HG03060 (cell line): ENCODE measurements around the gene UTP25.

ENCODE experiments used
- ATAC-seq: cut with Tn5 transposase; IDR thresholded peaks from one replicate; pipeline ENCODE4 v1.9.1; 2021; ENCODE audit warnings: low read depth, moderate number of reproducible peaks; ENCODE audit not compliant: unreplicated experiment

Gene UTP25

DNA sequence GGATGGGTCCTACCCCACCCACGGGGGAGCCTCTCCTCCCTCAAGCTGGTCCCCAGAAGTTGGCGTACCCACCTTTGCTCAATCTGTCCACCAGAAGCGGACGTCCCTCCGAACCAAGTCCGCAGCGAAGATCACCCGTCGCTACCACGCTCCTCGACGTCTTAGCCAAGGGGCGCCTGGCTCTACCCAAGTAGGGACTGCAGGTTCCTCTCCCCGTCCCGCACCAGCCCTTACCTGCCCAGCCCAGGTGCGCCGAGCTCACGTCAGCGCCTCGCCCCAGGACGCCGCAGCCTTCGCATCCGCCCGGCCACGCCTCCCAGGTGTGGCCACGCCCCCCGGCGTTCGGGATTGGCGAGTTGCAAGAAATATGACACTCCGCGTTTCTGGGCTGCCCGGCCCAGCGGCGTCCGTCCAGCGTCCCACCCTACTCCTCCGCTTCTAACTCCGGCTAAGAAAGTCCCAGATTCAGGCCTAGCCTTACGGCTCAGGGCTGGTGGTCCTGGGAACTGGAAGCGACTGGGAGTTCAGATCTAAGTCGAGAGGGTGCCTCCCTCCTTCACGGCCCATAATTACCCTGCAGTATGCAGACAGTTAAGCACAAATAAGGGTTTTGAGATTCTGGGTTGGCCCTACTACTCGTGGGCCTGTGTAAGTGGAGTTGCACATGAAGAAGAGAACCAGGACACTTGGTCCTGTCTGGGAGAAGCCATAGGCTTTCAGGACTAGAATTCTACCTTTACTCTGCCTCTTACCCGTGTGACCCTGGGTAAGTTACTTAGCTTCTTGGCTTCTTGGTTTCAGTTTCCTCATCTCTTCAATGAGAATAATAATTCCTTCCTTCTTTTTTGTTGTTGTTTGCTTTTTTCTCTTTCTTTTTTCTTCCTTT is 21.7 kb upstream of the UTP25 start, which contains the start of gene IRF6:
TSS of gene IRF6 (minus strand) at position 268 of the 886 bp plus-strand sequence. CDS start 4,729 bp downstream, outside the sequence.
- ATAC-seq, result no peak

DNA sequence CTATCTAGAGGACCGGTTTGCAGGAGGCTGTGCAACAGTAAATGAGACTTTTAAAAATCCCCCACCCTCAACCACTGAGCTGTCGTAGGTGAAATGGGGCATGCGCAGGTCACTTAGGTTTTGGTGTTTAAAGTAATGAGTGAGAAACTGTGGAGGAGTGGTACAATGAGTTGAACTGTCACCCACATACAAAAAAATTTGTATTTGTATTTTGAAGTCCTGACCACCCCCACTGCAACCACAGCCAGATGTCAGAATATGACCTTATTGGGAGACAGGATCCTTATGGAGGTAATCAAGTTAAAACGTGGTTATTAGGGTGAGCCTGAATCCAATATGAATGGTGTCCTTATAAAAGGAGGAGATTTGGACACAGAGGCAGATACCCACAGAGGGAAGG is 20.3 kb upstream of the UTP25 start:
- ATAC-seq, result no peak

DNA sequence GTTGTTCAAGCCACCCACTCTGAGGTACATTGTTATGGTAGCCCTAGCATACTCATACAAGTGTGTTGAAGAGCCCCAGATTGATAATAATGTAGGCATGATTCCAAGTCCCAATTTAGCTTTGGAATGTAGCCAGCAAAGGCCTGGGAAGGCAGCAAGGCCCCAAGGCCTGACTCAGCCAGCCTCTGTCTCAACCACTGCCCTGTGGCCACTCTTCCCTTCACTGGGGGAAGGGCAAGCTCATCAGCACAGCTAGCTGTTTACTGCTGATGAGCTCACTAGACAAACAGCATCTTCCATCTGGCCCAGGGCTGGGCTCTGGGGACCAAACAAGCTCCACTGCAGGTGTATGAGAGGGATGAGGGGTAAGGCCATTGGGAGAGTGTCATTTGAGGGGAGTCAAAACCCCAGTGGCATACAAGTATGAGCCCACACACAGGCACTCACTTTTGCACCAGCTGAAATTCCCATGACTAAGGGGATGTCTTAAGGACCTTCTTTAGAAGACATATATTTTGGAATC is 19.7 kb upstream of the UTP25 start:
- ATAC-seq, result no peak

DNA sequence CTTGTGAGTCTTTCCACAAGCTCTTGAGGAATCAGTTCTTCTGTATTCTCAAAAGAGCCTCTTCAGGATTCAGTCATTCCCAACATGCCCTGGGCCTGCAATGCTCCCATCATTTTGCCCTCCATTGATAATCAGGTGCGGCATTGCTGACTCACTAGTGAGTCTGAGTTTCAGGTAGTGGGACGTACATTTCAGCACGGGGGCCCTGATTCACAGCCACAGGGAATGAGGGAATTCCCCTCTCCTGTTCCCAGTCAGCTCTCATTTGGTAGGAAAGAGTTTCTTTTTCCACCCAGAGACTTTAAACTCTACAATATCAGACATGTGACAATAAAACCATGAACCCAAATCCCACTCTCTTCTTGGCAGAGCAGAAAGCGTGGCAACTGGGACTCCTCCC is 18.2 kb upstream of the UTP25 start:
- no peak for ATAC-seq

DNA sequence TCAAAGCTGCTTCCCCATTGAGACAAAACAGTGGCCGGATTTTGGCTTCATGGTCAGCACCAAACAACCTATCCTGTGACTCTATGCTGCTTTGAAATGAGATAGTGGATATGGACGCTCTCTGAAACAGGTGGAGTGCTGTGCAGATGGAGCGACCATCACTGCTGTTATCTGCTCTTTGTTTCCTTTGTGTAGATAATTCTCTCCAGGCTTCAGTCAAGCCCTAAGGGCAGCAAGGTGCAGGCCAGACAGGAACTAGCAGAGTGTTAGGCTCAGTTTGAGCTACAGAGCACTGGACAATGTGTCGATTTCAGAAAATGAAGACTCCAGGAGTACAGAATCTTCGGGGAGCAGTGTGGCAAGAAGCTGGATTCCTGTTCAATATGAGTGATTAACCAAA is 17.0 kb upstream of the UTP25 start:
- no peak for ATAC-seq

DNA sequence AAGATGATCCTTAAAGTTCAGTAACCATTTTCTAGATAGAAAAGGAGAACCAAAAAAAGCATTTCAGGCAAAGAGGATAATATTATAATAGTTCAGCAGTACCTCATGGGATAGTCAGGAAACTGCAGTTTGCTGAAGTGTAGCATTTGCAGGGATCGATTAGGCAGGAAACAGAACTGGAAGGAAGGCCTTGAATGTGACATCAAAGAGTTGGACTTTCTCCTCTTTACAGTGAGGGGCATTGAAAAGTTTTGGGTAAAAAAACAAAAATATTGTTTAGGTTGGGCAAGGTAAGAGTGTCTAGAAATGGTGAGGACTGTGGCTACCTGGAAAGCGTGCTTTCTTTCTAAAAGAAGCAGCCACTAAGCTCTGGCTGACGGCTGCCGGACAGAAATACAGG is 13.9 kb upstream of the UTP25 start:
- no peak for ATAC-seq

DNA sequence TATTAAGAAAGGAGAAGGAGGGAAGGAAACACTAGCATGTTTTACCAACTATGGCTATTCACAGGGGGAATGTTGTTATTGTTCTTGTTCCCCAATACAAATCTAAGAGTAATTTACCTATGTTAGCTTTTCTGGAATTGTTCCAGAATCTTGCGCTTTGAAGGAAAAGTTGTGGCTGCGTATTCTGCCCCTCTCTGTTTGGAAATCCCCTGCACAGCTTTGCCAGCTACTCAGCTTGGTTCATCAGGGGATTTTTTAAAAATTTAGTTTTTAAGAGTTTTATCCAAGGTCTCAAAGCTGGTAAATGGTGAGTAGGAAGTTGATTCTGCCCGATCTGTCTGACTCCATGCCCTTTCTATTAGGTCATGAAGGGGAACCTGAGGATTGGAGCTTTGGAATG is 12.3 kb upstream of the UTP25 start:
- no peak for ATAC-seq

DNA sequence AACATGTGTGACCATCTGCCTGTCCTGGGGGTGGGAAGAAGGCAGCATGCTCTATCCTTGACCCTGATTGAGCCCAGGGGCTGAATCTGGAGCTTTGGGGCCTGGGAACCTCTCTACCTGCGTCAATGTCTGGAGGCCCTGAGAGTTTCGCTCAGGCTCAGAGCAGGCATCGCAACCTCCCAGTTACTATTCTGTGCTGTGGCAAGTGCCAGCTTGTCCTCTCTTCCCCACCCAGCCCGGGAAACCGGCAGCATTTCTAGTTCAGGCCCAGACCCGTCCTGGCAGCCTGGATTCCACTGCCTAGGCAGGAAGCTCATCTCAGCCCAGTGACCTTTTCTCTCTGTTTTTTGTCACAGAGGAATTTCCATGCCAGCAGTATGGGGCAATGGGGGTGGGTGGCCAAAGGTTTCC is 11.8 kb upstream of the UTP25 start:
- ATAC-seq, result no peak

DNA sequence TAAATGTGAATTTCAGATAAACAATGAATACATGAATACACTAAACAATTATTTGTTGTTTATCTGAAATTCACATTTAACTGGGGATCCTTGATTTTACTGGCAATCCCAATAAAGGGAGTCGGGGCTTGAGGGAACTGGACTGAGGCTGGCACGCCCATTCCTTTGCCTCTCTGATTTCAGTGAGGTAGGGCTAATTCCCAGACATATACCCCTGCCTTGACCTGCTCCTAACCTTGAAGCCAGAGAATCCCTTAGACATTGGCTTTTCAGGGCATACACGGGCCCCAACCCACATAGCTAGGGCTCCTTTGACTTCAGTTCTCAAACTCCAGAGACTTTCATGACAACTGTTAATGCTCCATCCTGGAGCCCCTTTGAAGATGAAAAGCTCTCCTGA is 10.8 kb upstream of the UTP25 start:
- no peak for ATAC-seq

DNA sequence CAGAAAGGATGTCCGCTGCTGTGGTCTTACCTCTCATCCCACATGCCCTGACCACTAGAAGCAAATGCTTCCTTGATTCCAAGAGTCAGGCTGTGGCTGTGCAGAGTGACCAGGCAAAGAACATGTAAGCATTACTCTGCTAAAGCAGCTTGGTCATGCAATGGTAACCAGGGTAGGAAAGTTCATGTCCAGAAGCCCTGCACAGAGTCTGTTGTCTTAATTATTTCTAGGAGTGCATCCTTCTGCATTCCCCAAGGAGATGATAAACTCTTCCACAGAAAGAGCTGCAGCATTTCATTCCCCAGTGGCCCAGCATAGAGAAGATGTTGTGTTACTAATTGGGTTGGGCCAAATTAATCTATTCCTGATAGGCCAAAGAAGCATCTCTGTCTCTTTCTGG is 10.1 kb upstream of the UTP25 start:
- ATAC-seq, result no peak

DNA sequence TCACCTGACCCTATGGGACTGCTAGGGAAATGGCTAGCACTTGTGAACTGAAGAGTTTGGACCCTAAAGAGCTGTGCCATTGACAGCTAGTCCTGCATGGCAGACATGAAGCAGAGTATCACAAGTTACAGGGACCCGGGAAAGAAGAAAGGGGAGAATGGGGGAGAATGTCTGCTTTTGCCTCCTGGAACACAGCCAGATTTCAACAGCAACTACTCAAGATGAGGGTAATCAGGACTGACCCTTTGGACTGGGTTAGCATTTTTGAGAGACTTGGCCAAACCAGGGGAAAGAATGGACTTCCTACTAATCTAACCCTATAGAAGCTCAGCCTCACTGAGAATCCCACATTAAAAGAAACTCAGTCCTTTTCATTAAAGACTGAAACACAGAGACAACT is 8.7 kb upstream of the UTP25 start:
- no peak for ATAC-seq

DNA sequence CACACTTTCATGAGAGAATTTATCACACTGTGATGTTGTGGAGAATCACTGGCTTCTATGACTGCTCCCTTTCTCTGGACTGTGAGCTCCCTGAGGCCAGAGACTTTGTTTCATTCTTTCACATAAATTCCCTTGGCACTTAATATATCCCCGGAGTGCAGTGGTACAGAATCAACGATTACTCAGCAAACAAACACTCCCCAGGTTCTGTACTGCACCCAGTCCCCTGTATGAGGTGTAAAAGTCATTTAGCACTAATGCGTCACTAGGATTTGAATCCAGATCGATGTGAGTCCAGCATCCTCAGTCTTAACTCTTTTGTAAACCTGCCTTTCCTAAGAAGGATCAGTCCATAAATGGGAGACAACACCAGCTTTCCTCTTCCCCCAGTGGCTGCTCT is 6.8 kb upstream of the UTP25 start:
- ATAC-seq, result no peak

DNA sequence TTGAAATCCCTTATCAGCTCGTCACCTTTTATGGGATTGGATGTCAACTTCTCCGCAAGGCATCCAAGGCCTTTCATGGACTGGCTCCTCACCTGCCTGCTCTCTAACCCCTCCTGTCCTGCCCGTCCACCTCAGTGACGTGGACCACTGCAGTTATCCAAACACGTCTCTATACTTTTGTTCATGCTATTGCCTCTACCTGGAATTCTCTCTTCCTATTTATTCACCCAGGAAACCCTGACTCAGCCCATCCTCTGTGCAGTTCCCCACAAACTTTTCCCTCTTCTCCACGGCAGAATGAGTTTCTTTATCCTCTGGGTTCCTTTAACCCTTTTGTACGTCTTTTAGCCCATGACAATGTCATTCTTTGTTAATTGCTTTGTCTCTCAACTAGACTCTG is 5.1 kb upstream of the UTP25 start:
- no peak for ATAC-seq

DNA sequence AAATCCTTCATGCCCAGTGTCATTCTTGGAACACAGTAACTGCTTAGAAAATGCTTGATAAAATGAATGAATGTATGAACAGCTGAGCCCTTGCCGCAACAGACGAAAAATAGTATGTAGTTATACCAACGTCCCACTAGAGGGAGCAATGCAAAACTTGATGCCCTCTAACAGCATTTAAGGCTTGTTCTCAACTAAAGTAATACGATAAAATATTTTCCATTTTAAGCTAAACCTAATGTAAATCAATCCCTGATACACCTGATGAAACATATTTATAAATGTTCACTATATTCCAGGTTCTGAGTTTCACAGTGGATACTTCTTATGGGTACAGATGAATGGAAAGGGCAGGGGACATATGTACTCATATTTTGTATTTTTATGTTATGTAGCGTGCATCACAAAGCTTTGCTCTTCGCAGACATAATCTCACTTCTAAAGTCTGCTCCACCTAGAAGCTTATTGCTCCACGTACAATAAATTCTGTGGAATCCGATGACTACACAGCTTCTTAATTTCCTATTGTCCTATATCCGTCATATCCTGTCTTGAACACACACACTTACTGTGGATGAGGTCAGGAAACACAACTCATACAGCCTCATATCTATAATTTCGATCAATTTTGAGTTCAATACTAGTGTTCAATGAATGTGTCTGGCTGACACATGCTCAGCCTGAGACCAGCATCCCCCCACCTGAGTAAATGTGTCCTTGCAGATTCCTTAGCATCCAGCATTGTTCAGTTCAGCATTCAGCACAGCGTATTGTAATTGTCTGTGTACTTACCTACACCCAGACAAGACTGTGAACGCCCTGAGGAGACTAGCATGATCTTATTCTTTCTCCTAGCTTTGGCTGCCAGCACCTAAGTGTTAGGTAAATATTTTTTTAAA is 4.4 kb upstream of the UTP25 start:
- no peak for ATAC-seq

DNA sequence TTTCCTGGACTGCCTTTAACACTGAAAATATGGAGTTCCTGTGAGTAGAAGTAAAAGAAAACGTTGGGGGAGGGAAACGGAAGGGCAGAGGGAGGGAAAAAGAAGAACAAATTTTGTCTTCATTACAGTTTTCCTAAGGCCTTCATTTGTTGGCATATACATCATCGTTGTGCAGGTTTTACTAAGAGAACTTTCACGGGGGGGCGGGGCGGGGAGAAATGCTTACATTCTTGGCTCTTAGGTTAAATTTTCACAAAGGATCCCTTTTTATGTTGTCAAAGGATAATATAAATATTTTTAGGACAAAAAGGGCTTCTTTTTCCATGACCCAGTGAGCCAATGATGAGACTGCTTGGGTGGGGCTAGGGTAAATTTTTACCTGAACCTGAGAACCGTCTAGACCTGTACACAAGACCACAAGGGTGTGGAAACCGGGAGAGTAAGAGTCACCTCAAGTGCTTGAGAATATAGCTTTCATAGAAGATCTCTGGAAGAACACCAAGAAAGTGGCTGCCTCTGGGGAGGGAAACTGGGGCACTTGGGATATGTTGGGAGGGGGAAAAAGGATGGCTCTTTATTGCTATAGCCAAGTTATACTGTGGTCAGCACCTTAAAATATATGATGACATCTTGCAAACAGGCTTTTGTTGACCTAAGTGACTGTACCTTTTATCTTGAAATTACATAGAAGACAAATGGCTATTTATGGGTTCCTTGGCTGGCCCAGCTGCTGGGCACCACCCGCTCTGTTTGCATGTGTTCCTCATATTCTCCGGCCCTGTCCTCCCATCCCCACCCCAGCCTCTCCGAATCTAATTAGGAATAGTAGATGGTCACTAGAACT is 2.0 kb upstream of the UTP25 start:
- no peak for ATAC-seq

DNA sequence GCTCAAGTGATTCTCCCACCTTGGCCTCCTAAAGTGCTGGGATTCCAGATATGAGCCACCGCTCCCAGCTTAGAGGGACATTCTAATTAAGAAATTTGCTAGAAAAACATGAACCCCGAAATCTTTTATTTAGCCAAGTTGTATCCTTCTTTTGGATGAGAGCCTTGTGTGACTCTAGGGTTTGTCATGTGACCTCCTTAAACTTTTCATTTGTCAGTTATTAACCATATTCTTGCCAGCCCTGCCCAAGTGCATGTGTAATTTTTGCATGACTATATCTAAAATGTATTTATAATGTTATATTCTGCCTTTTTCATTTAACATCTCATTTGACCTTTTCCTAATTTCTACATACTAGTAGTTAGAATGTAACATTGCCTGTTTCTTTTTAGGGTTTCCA is 1.9 kb downstream of the UTP25 start:
- ATAC-seq, result no peak

DNA sequence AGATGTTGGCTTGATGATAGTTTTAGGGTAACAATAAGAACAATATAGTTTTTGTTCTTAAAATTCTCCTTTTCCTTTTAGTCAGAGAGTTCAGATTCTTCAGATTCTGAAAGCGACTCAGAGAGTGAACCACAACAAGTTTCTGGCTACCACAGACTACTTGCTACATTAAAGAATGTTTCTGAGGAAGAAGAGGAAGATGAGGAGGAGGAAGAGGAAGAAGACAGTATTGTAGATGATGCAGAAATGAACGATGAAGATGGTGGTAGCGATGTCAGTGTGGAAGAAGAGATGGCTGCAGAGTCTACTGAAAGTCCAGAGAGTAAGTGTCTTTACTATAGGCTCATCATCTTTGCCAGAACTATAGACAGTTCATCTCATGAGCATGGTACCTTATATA is 3.0 kb downstream of the UTP25 start:
- no peak for ATAC-seq

DNA sequence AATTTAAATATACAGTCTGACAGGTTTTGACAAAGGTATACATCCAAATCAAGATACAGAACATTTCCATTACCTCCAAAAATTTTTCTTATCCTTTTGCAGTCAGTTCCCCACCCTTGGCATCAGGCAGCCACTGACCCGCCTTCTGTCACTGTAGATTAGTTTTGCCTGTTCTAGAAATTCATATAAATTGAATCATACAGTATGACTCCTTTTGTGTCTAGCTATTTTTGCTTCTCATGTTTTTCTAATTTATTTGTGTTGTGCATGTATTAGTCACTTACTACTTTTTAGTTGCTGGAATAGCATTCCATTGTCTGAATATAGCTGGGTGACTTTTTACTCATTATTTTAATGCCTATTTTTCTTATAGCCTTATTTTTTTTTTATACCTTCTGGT is 3.8 kb downstream of the UTP25 start:
- no peak for ATAC-seq

DNA sequence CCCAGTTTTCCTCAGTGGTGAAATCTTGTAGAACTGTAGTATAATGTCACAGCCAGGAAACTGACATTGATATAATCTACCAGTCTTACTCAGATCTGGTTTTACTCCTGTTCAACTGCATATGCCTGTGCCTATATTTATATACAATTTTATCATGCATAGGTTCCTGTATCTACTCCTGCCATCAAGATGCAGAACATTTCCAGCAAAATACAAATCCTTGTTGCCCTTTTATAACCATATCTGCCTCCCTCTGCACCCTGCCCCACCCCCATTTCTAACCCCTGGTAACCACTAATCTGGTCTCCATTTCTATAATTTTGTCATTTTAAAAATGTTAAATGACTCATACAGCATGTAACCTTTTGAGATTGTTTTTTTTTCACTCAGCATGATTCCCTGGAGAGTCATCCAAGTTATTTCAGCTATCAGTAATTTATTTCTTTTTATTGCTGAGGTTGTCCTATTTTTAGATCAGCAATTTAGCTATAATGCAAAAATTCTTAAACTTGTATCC is 8.1 kb downstream of the UTP25 start:
- no peak for ATAC-seq

DNA sequence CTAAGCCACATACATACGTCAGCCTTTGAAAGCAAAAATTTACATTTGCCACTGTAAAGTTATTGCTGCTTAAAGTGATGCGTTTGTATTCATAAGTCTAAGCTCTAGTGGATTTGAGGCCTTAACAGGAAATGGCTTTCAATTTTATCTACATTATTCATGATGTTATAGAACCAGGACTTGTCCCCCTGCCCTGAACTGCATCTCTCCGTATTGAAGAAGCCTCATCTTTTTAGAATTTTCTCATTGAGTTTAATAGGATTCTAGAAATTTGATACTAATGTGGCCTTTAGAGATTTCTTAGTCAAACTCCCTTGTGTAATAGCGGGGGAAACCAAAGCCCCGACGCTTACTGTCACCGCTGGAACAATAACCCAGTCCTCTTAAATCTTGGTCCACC is 9.9 kb downstream of the UTP25 start:
- ATAC-seq, result no peak
